ENCODE data around the gene CREG1. TPM values are rescaled to one million over a fixed set of nuclear protein-coding genes. Genes with fewer than 3 reads are reported as not detected.
"Not testable (repeated sequence)": the region's sequence is repeated elsewhere in the genome, so short reads cannot be mapped to it uniquely, and the experiment has no call there.

CREG1 gene
- total RNA-seq, 1 donor, result 150 TPM

DNA sequence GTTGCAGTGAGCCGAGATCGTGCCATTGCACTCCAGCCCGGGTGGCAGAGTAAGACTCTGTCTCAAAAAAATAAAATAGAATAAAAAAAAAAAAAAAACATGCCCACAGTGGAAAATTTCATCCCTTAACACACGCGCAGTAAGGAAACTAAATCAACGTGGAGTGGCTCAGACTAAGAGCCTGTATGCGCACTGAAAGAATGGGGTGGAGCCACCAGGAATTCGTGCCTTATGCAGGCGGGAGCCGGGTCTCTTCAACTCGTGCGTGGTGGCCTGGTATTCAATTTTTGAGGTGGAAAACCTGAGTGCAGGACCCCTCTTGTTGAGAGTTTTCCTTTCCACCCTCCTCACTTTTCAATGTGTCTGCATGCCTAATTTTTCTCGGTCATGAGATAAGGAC lies 22.1 kb upstream of the CREG1 start:
- Histone ChIP-seq H2AFZ (ENCODE audit: low read length) (no peak overlapping the region), H3K9me3 (ENCODE audit: low read depth, low read length) (no peaks in the 10 kb centered on the region), H3K4me1 (ENCODE audit: insufficient read depth, low read length) (no peaks in the 10 kb centered on the region), H3K36me3 (ENCODE audit: insufficient read depth, low read length) (no peaks in the 10 kb centered on the region), H3K27me3 (ENCODE audit: insufficient read depth, low read length) (peaks cover 20% of the 10 kb centered on the region), H3K27ac (ENCODE audit: low read depth, low read length) (no peak overlapping the region), H3K79me2 (ENCODE audit: insufficient read depth, low read length) (no peaks in the 10 kb centered on the region), H3K4me3 (ENCODE audit: insufficient read depth, low read length) (no peak overlapping the region), H3K4me2 (ENCODE audit: insufficient read depth, low read length) (no peak overlapping the region), H4K20me1 (ENCODE audit: insufficient read depth, low read length) (no peaks in the 10 kb centered on the region)
- no peak for DNase-seq (ENCODE audit: insufficient read length, low spot score, missing footprints)
- TF ChIP-seq, protein P1, sequence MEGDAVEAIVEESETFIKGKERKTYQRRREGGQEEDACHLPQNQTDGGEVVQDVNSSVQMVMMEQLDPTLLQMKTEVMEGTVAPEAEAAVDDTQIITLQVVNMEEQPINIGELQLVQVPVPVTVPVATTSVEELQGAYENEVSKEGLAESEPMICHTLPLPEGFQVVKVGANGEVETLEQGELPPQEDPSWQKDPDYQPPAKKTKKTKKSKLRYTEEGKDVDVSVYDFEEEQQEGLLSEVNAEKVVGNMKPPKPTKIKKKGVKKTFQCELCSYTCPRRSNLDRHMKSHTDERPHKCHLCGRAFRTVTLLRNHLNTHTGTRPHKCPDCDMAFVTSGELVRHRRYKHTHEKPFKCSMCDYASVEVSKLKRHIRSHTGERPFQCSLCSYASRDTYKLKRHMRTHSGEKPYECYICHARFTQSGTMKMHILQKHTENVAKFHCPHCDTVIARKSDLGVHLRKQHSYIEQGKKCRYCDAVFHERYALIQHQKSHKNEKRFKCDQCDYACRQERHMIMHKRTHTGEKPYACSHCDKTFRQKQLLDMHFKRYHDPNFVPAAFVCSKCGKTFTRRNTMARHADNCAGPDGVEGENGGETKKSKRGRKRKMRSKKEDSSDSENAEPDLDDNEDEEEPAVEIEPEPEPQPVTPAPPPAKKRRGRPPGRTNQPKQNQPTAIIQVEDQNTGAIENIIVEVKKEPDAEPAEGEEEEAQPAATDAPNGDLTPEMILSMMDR (IDR thresholded peaks at IDR 0.05; ENCODE audit: extremely low read depth, low read depth, low read length), result no peak

DNA sequence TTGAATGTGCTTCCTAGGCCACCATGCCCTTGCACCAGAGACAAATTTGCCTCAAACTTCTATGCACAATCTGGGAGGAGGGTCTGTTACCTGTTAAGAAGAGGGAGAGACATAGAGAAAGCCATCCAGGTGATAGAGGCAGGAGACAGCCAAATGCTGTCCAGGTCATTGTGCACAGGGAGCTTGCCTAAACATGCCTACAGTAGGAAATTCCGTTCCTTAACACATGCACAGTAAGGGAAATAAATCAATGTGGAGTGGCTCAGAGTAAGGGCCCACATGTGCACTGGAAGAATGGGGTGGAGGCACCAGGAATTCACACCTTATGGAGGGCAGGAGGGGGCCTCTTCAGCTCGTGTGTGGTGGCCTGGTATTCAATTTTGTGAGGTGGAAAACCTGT lies 19.5 kb upstream of the CREG1 start:
- DNase-seq (ENCODE audit: insufficient read length, low spot score, missing footprints), result no peak
- no peaks in the 10 kb centered on the region for H3K4me1 ChIP-seq (ENCODE audit: insufficient read depth, low read length)
- peaks cover 21% of the 10 kb centered on the region for H3K27me3 ChIP-seq (ENCODE audit: insufficient read depth, low read length)
- no peaks in the 10 kb centered on the region for H3K79me2 ChIP-seq (ENCODE audit: insufficient read depth, low read length)
- no peak overlapping the region for H3K27ac ChIP-seq (ENCODE audit: low read depth, low read length)
- no peak overlapping the region for H2AFZ ChIP-seq (ENCODE audit: low read length)
- no peaks in the 10 kb centered on the region for H3K36me3 ChIP-seq (ENCODE audit: insufficient read depth, low read length)
- H4K20me1 ChIP-seq (ENCODE audit: insufficient read depth, low read length), result no peaks in the 10 kb centered on the region
- H3K4me3 ChIP-seq (ENCODE audit: insufficient read depth, low read length), result no peak overlapping the region
- H3K9me3 ChIP-seq (ENCODE audit: low read depth, low read length), result no peaks in the 10 kb centered on the region
- TF ChIP-seq, protein P1 (IDR thresholded peaks at IDR 0.05; ENCODE audit: extremely low read depth, low read depth, low read length), result no peak
- no peak overlapping the region for H3K4me2 ChIP-seq (ENCODE audit: insufficient read depth, low read length)

DNA sequence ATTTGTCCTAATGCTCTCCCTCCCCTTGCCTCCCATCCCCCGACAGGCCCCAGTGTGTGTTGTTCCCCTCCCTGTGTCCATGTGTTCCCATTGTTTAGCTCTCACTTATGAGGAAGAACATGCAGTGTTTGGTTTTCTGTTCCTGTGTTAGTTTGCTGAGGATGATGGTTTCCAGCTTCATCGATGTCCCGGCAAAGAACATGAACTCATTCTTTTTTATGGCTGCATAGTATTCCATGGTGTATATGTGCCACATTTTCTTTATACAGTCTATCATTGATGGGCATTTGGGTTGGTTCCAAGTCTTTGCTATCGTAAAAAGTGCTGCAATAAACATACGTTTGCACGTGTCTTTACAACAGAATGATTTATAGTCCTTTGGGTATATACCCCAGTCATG lies 17.1 kb upstream of the CREG1 start:
- not testable (repeated sequence) for H2AFZ ChIP-seq (ENCODE audit: low read length); H3K9me3 ChIP-seq (ENCODE audit: low read depth, low read length); H3K79me2 ChIP-seq (ENCODE audit: insufficient read depth, low read length); H3K4me1 ChIP-seq (ENCODE audit: insufficient read depth, low read length); H3K36me3 ChIP-seq (ENCODE audit: insufficient read depth, low read length); H4K20me1 ChIP-seq (ENCODE audit: insufficient read depth, low read length); H3K27ac ChIP-seq (ENCODE audit: low read depth, low read length); H3K4me3 ChIP-seq (ENCODE audit: insufficient read depth, low read length); H3K4me2 ChIP-seq (ENCODE audit: insufficient read depth, low read length); DNase-seq (ENCODE audit: insufficient read length, low spot score, missing footprints)
- peaks cover 22% of the 10 kb centered on the region for H3K27me3 ChIP-seq (ENCODE audit: insufficient read depth, low read length)

DNA sequence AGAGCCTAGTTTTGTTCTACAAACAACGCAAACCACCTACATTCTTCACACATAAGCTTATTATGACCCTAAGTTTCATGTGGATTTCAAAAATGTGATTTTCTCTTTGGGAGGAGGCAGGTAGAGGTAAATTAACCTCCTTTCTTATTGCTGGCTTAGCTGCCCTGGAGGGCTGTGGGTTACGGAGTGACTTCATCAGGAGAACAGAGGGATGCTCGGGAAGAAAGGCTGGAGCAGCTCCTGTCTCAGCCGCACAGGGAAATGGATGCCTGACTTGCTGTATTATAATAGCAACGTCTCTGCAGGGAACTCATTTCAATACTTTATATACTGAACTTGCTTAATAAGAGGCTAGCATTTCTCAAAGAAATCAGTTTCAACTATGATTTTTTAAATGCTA lies 14.1 kb upstream of the CREG1 start:
- no peaks in the 10 kb centered on the region for H3K4me1 ChIP-seq (ENCODE audit: insufficient read depth, low read length)
- H4K20me1 ChIP-seq (ENCODE audit: insufficient read depth, low read length), result no peaks in the 10 kb centered on the region
- no peaks in the 10 kb centered on the region for H3K79me2 ChIP-seq (ENCODE audit: insufficient read depth, low read length)
- H3K27ac ChIP-seq (ENCODE audit: low read depth, low read length), result no peak overlapping the region
- no peak for DNase-seq (ENCODE audit: insufficient read length, low spot score, missing footprints)
- no peak overlapping the region for H2AFZ ChIP-seq (ENCODE audit: low read length)
- peaks cover 15% of the 10 kb centered on the region for H3K27me3 ChIP-seq (ENCODE audit: insufficient read depth, low read length)
- H3K4me2 ChIP-seq (ENCODE audit: insufficient read depth, low read length), result no peak overlapping the region
- TF ChIP-seq, protein P1 (IDR thresholded peaks at IDR 0.05; ENCODE audit: extremely low read depth, low read depth, low read length), result no peak
- no peak overlapping the region for H3K4me3 ChIP-seq (ENCODE audit: insufficient read depth, low read length)
- H3K9me3 ChIP-seq (ENCODE audit: low read depth, low read length), result no peaks in the 10 kb centered on the region
- H3K36me3 ChIP-seq (ENCODE audit: insufficient read depth, low read length), result no peaks in the 10 kb centered on the region

Measured in osteoblast (primary cell).